ENCODE measurements around the gene MAMSTR.

Gene MAMSTR

GRCh38 chr19:48755084-48755641, 35.6 kb upstream of the MAMSTR start, which contains the start of gene FGF21:
FGF21 (plus strand) TSS chr19:48755524; CDS start chr19:48756237, 713 bp downstream.
- Histone ChIP-seq H3K27ac (ENCODE audit: low read depth, low read length, poor library complexity, severe bottlenecking) (no peak within 1 kb of the TSS), H3K4me3 (ENCODE audit: low read depth, low read length, poor library complexity, severe bottlenecking) (no peak within 1 kb of the TSS), H3K36me3 (ENCODE audit: insufficient read depth, low read length) (no peaks in the 10 kb centered on the region), H3K4me1 (ENCODE audit: insufficient read depth, low read length, severe bottlenecking) (peaks cover 14% of the 10 kb centered on the region), H4K20me1 (ENCODE audit: insufficient read depth, low read length) (no peaks in the 10 kb centered on the region), H3K9ac (ENCODE audit: low read length) (no peak within 1 kb of the TSS), H3K9me3 (ENCODE audit: low read length) (no peaks in the 10 kb centered on the region), H3K27me3 (ENCODE audit: insufficient read depth, low read length) (0 out of 2 replicates have a peak, but pooled peaks cover under 1% of the 10 kb centered on the region), H3K9me2 (ENCODE audit: low read depth, low read length) (no peaks in the 10 kb centered on the region), H2AFZ (ENCODE audit: low read length) (no peak within 1 kb of the TSS), H3F3A (ENCODE audit: insufficient read depth, low read length) (no peaks in the 10 kb centered on the region), H3K79me2 (ENCODE audit: insufficient read depth, low read length) (no peaks in the 10 kb centered on the region), H3K4me2 (ENCODE audit: low read length) (no peak within 1 kb of the TSS)
- no peak for TF ChIP-seq EZH2 (IDR thresholded peaks at IDR 0.05; ENCODE audit: borderline replicate concordance, low read length)

GRCh38 chr19:48752496-48753365, 33.2 kb upstream of the MAMSTR start, which contains the start of gene FUT1:
FUT1 (minus strand) TSS chr19:48752641; CDS start chr19:48751281, 1,360 bp downstream.
- H3K4me1 ChIP-seq (ENCODE audit: insufficient read depth, low read length, severe bottlenecking) = peaks cover 14% of the 10 kb centered on the region
- no peaks in the 10 kb centered on the region for H3K9me2 ChIP-seq (ENCODE audit: low read depth, low read length)
- no peaks in the 10 kb centered on the region for H3K79me2 ChIP-seq (ENCODE audit: insufficient read depth, low read length)
- no peaks in the 10 kb centered on the region for H4K20me1 ChIP-seq (ENCODE audit: insufficient read depth, low read length)
- H3K4me2 ChIP-seq (ENCODE audit: low read length) = peak within 1 kb of the TSS; percentile 55
- peak within 1 kb of the TSS; percentile 54 for H3K4me3 ChIP-seq (ENCODE audit: low read depth, low read length, poor library complexity, severe bottlenecking)
- no peak for TF ChIP-seq EZH2 (IDR thresholded peaks at IDR 0.05; ENCODE audit: borderline replicate concordance, low read length)
- TF ChIP-seq CTCF (IDR thresholded peaks at IDR 0.05; ENCODE audit: low read length) = no peak
- no peak within 1 kb of the TSS for H2AFZ ChIP-seq (ENCODE audit: low read length)
- H3K27ac ChIP-seq (ENCODE audit: low read depth, low read length, poor library complexity, severe bottlenecking) = no peak within 1 kb of the TSS
- no peaks in the 10 kb centered on the region for H3K36me3 ChIP-seq (ENCODE audit: insufficient read depth, low read length)
- no peaks in the 10 kb centered on the region for H3F3A ChIP-seq (ENCODE audit: insufficient read depth, low read length)
- no peaks in the 10 kb centered on the region for H3K9me3 ChIP-seq (ENCODE audit: low read length)
- H3K9ac ChIP-seq (ENCODE audit: low read length) = no peak within 1 kb of the TSS; the same call in 1 of the 2 replicates
- 0 out of 2 replicates have a peak, but pooled peaks cover 4% of the 10 kb centered on the region for H3K27me3 ChIP-seq (ENCODE audit: insufficient read depth, low read length)

GRCh38 chr19:48751845-48752495, 32.4 kb upstream of the MAMSTR start:
- H3K27ac ChIP-seq (ENCODE audit: low read depth, low read length, poor library complexity, severe bottlenecking) = no peak overlapping the region
- no peaks in the 10 kb centered on the region for H3K79me2 ChIP-seq (ENCODE audit: insufficient read depth, low read length)
- peaks cover 18% of the 10 kb centered on the region for H3K4me1 ChIP-seq (ENCODE audit: insufficient read depth, low read length, severe bottlenecking)
- H3K9ac ChIP-seq (ENCODE audit: low read length) = no peak overlapping the region; the same call in 1 of the 2 replicates
- no peak overlapping the region for H2AFZ ChIP-seq (ENCODE audit: low read length)
- TF ChIP-seq EZH2 (IDR thresholded peaks at IDR 0.05; ENCODE audit: borderline replicate concordance, low read length) (no peak), CTCF (IDR thresholded peaks at IDR 0.05; ENCODE audit: low read length) (no peak)
- H3K9me3 ChIP-seq (ENCODE audit: low read length) = no peaks in the 10 kb centered on the region
- H4K20me1 ChIP-seq (ENCODE audit: insufficient read depth, low read length) = no peaks in the 10 kb centered on the region
- H3F3A ChIP-seq (ENCODE audit: insufficient read depth, low read length) = no peaks in the 10 kb centered on the region
- no peaks in the 10 kb centered on the region for H3K9me2 ChIP-seq (ENCODE audit: low read depth, low read length)
- peak overlapping the region; percentile 54 for H3K4me3 ChIP-seq (ENCODE audit: low read depth, low read length, poor library complexity, severe bottlenecking)
- no peaks in the 10 kb centered on the region for H3K36me3 ChIP-seq (ENCODE audit: insufficient read depth, low read length)
- 0 out of 2 replicates have a peak, but pooled peaks cover 4% of the 10 kb centered on the region for H3K27me3 ChIP-seq (ENCODE audit: insufficient read depth, low read length)
- H3K4me2 ChIP-seq (ENCODE audit: low read length) = peak overlapping the region; percentile 55
